ENCODE measurements around the gene PPT2. TPM values are rescaled to one million over a fixed set of nuclear protein-coding genes. Genes with fewer than 3 reads are reported as not detected.
A peak's percentile ranks its signal among the peaks of the same experiment; 100 is the strongest.

PPT2 gene
- total RNA-seq, 2 donors from 2014 or later, result 18.6 to 32.9 TPM

- Histone ChIP-seq H3K4me3 (no peak overlapping the region), H3K9me3 (no peaks in the 10 kb centered on the region), H3K27me3 (replicated peaks; ENCODE audit: insufficient read depth) (no peaks in the 10 kb centered on the region), H3K27ac (peak overlapping the region in 1 of 2 donors; percentile 47), H3K4me1 (replicated peaks) (peaks cover 12% of the 10 kb centered on the region), H3K36me3 (peaks cover 3 to 13% of the 10 kb centered on the region in 2 donors)
- intact Hi-C loops (cut with DNase I), result no loop called here
- DNase-seq (ENCODE audit: low spot score), result no peak
- WGBS, result 58% methylated on average over 9 of the region's 9 CpGs
- TF ChIP-seq POLR2AphosphoS5 (IDR thresholded peaks at IDR 0.05) (no peak), CTCF (IDR thresholded peaks at IDR 0.05) (no peak), POLR2A (IDR thresholded peaks at IDR 0.05) (no peak)
Observed at GRCh38 chr6:32112431-32112980, 41.4 kb upstream of the PPT2 start.

- Histone ChIP-seq H3K4me3 (no peak overlapping the region), H3K27me3 (replicated peaks; ENCODE audit: insufficient read depth) (no peaks in the 10 kb centered on the region), H3K27ac (peak overlapping the region; percentile 47 to 48), H3K9me3 (no peaks in the 10 kb centered on the region), H3K36me3 (peaks cover 6 to 16% of the 10 kb centered on the region in 2 donors), H3K4me1 (replicated peaks) (peaks cover under 1% of the 10 kb centered on the region)
- intact Hi-C loops (cut with DNase I), result loop anchor here (1.0 kb wide), 1 partner anchor 26 kb away; no protein-coding TSS in a partner anchor
- DNase-seq (ENCODE audit: low spot score), result no peak
- TF ChIP-seq POLR2AphosphoS5 (IDR thresholded peaks at IDR 0.05), result no peak
- TF ChIP-seq POLR2A (IDR thresholded peaks at IDR 0.05), result no peak
- TF ChIP-seq CTCF (IDR thresholded peaks at IDR 0.05), result peak in 1 of 4 experiments; percentile 42
- WGBS, result 72% methylated on average over 9 of the region's 9 CpGs
Observed at GRCh38 chr6:32113386-32114352, 40.3 kb upstream of the PPT2 start.

GRCh38 chr6:32114796-32115195 is 39.1 kb upstream of the PPT2 start:
- Histone ChIP-seq H3K4me1 (replicated peaks) (no peaks in the 10 kb centered on the region), H3K9me3 (no peaks in the 10 kb centered on the region), H3K27ac (peak overlapping the region; percentile 16 to 25), H3K4me3 (no peak overlapping the region), H3K27me3 (replicated peaks; ENCODE audit: insufficient read depth) (no peaks in the 10 kb centered on the region), H3K36me3 (peaks cover 8 to 17% of the 10 kb centered on the region in 2 donors)
- no peak for DNase-seq (ENCODE audit: low spot score)
- no peak for TF ChIP-seq CTCF (IDR thresholded peaks at IDR 0.05)
- no peak for TF ChIP-seq POLR2AphosphoS5 (IDR thresholded peaks at IDR 0.05)
- no peak for TF ChIP-seq POLR2A (IDR thresholded peaks at IDR 0.05)
- 60% methylated on average over 8 of the region's 8 CpGs for WGBS
- intact Hi-C loops (cut with DNase I), result no loop called here

- H3K36me3 ChIP-seq, result peaks cover 10 to 19% of the 10 kb centered on the region in 2 donors
- no peak for DNase-seq (ENCODE audit: low spot score)
- intact Hi-C loops (cut with DNase I), result no loop called here
Observed at GRCh38 chr6:32115623-32116022, 38.3 kb upstream of the PPT2 start.

GRCh38 chr6:32116674-32117073 is 37.3 kb upstream of the PPT2 start:
- H3K4me1 ChIP-seq (replicated peaks), result no peaks in the 10 kb centered on the region
- TF ChIP-seq CTCF (IDR thresholded peaks at IDR 0.05) (peak in 2 of 4 experiments; percentile 9 to 32), POLR2AphosphoS5 (IDR thresholded peaks at IDR 0.05) (no peak), POLR2A (IDR thresholded peaks at IDR 0.05) (no peak)
- no peaks in the 10 kb centered on the region for H3K9me3 ChIP-seq
- peaks cover 19 to 28% of the 10 kb centered on the region in 2 donors for H3K36me3 ChIP-seq
- no peak for DNase-seq (ENCODE audit: low spot score)
- no peak overlapping the region for H3K4me3 ChIP-seq
- H3K27ac ChIP-seq, result no peak overlapping the region
- intact Hi-C loops (cut with DNase I), result no loop called here
- H3K27me3 ChIP-seq (replicated peaks; ENCODE audit: insufficient read depth), result no peaks in the 10 kb centered on the region
- WGBS, result 78% methylated on average over 7 of the region's 7 CpGs

More at GRCh38 chr6:32115623-32116022, 38.3 kb upstream of the PPT2 start:
- Histone ChIP-seq H3K27ac (peak overlapping the region in 1 of 2 donors; percentile 25), H3K4me1 (replicated peaks) (no peaks in the 10 kb centered on the region), H3K4me3 (no peak overlapping the region), H3K9me3 (no peaks in the 10 kb centered on the region), H3K27me3 (replicated peaks; ENCODE audit: insufficient read depth) (no peaks in the 10 kb centered on the region)
- WGBS, result 80% methylated on average over 6 of the region's 6 CpGs
- TF ChIP-seq POLR2AphosphoS5 (IDR thresholded peaks at IDR 0.05), result no peak

All from prostate gland (tissue), 2 donors.